ENCODE data around the gene CST9. TPM values are rescaled to one million over a fixed set of nuclear protein-coding genes. Genes with fewer than 3 reads are reported as not detected.

CST9 gene, protein sequence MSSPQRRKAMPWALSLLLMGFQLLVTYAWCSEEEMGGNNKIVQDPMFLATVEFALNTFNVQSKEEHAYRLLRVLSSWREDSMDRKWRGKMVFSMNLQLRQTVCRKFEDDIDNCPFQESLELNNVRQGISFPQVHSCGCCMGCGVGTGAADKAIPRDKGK
- not detected in 2 replicates for total RNA-seq (ENCODE audit: low replicate concordance)

DNA sequence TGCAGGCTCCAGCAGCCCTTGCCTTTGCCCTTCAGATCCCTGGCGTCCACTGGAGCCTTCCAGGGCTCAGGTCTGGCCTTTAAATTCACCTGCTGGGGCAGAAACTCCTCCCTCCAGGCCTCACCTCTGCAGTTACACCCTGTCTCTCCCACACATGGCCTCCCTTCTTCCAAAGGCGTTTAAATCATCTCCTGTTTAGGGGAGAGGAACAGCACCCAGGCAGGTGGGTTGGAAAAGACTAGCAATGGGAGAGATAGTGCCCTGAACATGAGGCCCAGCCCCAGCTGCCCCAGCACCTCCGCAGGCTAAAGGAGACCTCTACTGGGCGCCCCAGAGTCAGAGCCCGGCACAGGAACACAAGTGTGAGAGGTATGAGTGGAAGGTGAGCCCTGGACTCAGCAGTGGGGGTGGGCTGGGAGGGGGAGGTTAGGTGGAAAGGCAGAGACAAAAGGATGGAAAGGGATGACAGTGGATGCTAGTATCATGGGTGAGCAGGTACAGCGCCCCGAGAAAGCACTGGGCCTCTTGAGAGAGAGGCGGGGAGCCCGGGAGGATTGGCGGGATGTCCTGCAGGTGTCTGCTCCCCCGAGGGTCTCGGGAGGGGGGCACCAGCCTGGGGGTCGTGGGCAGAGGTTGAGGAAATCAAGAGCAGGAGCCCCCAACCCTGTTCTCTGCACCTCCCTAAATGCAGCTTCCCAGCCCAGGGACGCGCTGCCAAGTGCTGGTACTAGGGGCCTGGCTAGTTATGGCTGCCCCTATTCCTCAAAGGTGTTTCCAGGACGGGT, at the start of gene CST9:
Gene CST9 (minus strand): TSS at position 51 of the 785 bp plus-strand sequence. CDS start 53 bp downstream, outside the sequence.
- TF ChIP-seq, protein P1, sequence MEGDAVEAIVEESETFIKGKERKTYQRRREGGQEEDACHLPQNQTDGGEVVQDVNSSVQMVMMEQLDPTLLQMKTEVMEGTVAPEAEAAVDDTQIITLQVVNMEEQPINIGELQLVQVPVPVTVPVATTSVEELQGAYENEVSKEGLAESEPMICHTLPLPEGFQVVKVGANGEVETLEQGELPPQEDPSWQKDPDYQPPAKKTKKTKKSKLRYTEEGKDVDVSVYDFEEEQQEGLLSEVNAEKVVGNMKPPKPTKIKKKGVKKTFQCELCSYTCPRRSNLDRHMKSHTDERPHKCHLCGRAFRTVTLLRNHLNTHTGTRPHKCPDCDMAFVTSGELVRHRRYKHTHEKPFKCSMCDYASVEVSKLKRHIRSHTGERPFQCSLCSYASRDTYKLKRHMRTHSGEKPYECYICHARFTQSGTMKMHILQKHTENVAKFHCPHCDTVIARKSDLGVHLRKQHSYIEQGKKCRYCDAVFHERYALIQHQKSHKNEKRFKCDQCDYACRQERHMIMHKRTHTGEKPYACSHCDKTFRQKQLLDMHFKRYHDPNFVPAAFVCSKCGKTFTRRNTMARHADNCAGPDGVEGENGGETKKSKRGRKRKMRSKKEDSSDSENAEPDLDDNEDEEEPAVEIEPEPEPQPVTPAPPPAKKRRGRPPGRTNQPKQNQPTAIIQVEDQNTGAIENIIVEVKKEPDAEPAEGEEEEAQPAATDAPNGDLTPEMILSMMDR (IDR thresholded peaks at IDR 0.05; ENCODE audit: insufficient read depth, low read length): no peak
- H3K4me3 ChIP-seq (ENCODE audit: low read depth, low read length): no peak within 1 kb of the TSS
- DNase-seq (ENCODE audit: low read depth): no peak

DNA sequence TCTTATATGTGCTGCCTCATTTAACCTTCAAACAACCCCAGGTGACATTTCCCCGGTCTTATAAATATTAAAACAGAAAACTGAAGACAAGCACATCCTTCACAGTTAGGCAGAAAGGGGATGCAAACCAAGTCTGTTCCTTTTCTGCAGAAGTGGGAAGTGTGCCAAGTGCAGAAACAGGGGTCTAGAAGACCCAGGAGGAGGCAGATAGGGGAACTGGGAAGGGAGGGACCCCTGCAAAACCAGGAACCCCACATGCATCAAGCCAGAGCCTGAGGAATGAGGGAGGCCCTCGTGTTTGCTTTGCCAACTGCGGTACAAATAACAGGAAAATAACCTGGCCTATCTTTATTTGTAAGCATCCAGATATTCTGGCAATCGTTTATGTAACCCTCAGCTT, 49.0 kb upstream of the CST9 start:
- DNase-seq (ENCODE audit: low read depth): no peak
- H3K4me3 ChIP-seq (ENCODE audit: low read depth, low read length): no peak overlapping the region
- TF ChIP-seq, protein P1 (IDR thresholded peaks at IDR 0.05; ENCODE audit: insufficient read depth, low read length): no peak

DNA sequence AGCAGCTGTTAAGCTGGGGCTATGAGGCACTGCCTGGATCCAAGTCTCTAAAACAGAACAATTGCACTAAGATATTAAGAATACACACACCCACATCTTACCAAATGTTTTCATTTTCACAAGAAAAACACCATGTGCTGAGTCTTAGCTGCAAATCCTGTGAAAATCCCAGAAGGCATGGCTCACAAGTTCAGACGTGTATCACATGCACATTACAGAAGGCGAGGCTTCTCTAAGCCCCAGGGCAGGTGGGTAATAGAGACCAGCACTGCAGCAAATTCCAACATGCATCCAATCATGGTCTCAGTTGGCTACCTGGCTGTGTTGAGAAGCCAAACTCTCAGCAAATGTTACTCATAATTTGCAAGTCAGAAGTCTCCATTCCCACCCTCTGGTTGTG, 48.3 kb upstream of the CST9 start:
- no peak for DNase-seq (ENCODE audit: low read depth)
- no peak overlapping the region for H3K4me3 ChIP-seq (ENCODE audit: low read depth, low read length)
- TF ChIP-seq, protein P1 (IDR thresholded peaks at IDR 0.05; ENCODE audit: insufficient read depth, low read length): no peak

DNA sequence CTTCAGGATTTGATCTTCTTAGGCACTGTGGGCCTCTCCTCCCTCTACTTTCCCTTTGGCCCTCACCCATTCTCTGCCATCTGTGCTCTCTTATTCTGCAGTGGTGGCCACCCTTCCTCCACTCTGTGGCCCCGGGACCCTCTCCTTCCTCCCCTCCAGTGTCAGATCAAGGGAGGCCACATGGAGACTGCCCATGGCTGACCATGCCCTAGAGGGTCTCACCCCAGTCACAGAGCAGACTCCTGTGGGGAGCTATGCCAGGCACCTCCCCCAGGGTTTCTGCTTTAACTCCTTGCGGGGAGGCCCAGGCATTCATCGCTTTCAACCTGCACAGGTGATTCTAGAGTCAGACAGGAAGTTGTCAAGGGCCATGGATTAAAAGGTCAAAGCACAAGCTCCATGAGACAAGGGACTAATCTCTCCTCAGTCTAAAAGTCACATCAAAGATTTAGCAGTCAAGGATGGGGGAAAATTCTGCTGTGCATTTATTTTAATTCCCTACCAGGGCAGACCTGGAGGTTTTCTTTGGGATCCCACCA, 47.8 kb upstream of the CST9 start:
- no peak for DNase-seq (ENCODE audit: low read depth)
- TF ChIP-seq, protein P1 (IDR thresholded peaks at IDR 0.05; ENCODE audit: insufficient read depth, low read length): no peak
- H3K4me3 ChIP-seq (ENCODE audit: low read depth, low read length): no peak overlapping the region

DNA sequence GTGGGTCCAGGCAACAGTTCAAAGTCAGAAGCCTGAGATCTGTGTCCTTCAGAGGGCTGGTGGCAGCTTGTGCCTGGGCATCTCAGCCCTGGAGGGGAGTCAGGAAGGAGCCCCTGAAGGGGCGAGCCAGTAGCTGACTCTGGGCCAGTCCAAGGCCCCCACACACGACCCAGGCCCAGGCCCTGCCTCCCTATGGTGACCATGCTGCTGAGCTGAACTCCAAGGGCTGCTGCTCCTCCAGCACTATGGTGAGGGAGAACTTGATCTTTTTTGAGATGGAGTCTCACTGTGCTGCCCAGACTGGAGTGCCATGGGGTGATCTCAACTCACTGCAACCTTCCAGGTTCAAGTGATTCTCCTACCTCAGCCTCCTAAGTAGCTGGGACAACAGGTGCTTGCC, 47.2 kb upstream of the CST9 start:
- TF ChIP-seq, protein P1 (IDR thresholded peaks at IDR 0.05; ENCODE audit: insufficient read depth, low read length): no peak
- DNase-seq (ENCODE audit: low read depth): no peak
- no peak overlapping the region for H3K4me3 ChIP-seq (ENCODE audit: low read depth, low read length)

DNA sequence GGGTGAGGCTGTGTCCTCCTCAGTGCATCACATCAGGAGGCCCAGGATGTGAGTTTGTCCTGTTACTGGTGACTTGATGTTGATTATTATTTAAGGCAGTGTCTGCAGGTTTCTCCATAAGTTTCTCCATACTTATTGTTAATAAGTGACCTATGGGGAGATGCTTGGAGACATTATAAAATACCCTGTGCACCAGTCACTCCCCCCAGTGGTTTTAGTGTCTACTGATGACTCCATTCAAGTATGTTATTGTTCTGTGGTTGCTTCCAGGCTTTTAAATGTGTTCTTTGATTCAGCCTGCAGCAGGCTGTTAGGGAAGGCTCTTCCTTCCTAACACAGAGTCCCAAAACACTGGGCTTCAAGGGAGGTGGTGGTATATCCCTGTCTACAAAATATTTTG, 46.7 kb upstream of the CST9 start:
- no peak for DNase-seq (ENCODE audit: low read depth)
- no peak overlapping the region for H3K4me3 ChIP-seq (ENCODE audit: low read depth, low read length)

More for the DNA sequence above, 46.7 kb upstream of the CST9 start:
- TF ChIP-seq, protein P1 (IDR thresholded peaks at IDR 0.05; ENCODE audit: insufficient read depth, low read length): no peak
